Epidermal melanocyte (primary cell): ENCODE measurements around the gene RBM34.

Experiments used
- DNase-seq: peaks from one replicate; pipeline ENCODE4 v3.0.0; 2011; ENCODE audit warnings: low spot score; ENCODE audit not compliant: insufficient read length

RBM34 gene

GRCh38 chr1:235156265-235156664 lies 4.8 kb downstream of the RBM34 start:
- no peak for DNase-seq

DNA sequence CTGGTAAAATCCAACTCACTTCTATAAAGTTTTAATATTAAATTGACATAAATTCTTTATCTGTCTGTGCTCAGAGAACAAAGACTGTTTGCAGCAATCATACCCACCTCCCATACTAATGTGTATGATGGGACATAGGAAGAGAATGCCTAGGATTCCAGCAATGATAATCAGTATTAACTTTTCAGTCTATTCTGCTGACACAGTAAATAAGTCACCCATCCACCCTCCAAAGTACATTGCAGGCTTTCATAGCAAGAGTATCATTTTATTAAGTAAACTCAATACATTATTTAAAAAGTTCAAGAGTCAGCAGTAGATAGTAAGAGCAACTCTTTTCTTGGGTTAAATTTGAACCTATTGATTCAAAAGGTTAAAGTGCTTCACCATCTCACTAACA lies 8.8 kb downstream of the RBM34 start:
- no peak for DNase-seq

GRCh38 chr1:235151033-235151432 lies 10.0 kb downstream of the RBM34 start:
- no peak for DNase-seq

DNA sequence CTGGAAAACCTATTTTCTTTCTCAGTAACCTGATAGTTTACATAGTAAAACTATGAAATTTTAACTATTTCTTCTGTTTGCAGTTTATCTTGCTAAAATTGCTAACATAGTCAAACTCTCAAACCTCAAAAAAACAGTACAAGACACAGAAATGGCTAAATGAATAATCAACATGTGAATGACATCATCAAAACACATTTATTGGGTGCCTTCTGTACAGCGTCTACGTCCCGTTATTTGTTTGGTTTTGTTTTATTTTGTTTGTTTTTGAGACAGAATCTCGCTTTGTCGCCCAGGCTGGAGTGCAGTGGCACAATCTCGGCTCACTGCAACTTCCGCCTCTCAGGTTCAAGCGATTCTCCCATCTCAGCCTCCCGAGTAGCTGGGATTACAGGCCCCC lies 11.2 kb downstream of the RBM34 start:
- no peak for DNase-seq

DNA sequence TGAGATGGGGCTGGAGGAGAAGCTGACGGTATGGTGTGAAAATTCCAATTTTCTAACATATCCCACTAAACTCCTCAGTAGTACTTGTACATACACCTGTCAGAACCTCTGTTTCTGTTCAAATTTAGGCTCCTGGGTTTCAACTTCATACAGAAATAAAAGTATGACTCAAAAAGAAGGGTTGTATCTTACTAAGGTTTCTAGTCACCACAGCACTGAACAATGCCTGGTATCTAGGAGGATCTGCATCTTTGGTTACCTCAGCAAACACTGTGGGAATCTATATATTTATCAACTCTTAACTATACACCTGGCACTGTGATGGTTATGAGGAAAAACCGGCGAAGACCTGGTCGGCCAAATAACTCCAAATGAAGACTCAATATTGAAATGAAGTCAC lies 13.8 kb downstream of the RBM34 start:
- no peak for DNase-seq

GRCh38 chr1:235145639-235146038 lies 15.4 kb downstream of the RBM34 start:
- DNase-seq, result no peak

DNA sequence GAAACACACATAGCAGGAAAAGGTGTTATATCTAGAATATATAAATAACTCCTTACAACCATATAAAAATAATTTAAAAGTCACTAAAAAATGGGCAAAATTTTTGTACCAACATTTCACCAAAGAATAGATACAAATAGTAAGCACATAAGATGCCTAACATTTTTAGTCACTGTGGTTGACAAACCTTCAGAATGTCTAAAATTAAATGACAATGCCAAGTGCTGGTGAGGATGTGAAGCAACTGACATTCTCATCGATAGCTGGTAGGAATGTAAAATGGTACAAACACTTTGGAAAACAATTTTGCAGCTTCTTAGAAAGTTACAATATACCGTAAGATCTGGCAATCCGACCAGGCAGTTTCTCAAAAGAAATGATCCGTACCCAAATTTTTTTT lies 18.1 kb downstream of the RBM34 start:
- no peak for DNase-seq

- no peak for DNase-seq
Measured at GRCh38 chr1:235139315-235139714, 21.7 kb downstream of the RBM34 start.

DNA sequence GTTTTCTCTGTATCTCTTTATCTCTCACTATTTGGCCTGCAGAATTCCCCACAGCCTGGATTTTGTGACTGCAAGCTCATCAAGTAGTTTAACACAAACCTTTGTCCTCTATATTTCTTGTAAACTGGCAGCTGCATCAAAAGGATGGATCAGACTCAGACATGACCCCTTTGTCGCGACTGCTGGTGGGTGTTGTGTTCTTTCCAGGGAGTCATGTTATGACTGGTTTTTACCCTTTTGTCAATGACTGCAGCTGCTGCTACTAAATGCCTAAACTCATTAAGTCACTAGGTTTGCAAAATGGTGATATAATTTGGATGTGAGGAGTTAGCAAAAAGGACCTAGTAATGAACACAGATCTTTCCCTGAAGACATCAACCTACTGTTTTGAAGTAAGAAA lies 22.2 kb downstream of the RBM34 start:
- DNase-seq, result no peak

GRCh38 chr1:235136111-235136510 lies 24.9 kb downstream of the RBM34 start:
- no peak for DNase-seq

GRCh38 chr1:235134171-235134570 lies 26.9 kb downstream of the RBM34 start:
- no peak for DNase-seq

DNA sequence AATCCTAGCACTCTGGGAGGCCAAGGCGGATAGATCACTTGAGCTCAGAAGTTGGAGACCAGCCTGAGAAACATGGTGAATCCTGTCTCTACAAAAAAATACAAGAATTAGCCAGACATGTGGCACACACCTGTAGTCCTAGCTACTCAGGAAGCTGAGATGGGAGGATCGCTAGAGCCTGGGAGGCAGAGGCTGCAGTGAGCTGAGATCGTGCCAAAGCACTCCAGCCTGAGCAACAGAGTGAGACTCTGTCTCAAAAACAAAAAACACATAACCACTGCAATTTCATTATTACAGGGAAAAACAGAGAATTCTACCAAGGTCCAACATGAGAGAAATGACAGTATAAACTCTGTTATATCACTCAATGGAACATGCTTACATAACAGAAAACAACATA lies 28.0 kb downstream of the RBM34 start:
- no peak for DNase-seq

- no peak for DNase-seq
Measured at GRCh38 chr1:235131961-235132360, 29.1 kb downstream of the RBM34 start.

GRCh38 chr1:235130766-235131270 lies 30.2 kb downstream of the RBM34 start:
- DNase-seq, result no peak

- no peak for DNase-seq
Measured at GRCh38 chr1:235129774-235130570, 31.1 kb downstream of the RBM34 start.

DNA sequence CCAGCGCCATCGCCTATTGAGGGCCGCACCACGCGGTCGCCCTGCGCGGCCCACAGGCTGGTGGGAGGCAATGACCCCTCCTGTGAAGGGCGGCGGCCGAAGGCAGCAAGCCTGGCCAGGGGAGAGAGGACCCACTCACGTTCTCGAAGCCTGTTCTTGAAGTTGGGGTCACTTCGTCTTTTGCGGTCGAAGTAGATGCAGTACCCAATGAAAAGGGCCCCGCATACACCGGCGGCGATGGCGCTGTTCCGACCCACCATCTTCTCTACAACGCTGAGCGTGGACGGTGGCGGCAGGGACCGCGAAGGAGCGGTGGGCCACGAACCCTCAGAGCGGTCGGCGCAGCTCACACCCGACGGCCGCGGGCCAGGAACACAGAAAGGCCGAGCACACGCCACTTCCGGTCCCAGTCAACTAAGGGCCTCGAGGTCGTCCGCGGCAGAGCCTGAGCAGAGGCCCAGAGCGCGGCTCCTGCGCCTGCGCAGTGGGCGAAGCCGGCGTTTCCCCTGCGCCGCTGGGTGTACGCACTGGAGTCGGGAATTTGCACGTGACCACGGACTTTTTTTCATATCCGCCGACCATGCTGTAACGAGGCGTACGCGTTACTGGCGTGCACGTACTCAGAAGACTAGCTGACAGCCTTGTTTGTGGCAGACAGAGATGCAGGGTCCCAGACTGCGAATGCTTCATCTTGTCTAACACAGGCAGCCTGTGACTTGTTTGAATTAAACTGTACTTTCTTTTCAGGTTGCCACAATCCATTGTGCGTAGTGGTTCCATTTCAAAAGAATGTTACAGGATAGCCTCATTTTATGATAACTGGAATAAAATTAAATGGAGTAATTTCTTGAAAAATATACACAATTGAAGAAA lies 32.4 kb downstream of the RBM34 start, which contains the start of gene TOMM20:
Gene TOMM20 (minus strand): TSS at position 382 of the 873 bp plus-strand sequence. CDS start 122 bp downstream, at position 260.
- DNase-seq, result peak; percentile 92

GRCh38 chr1:235127732-235128455 lies 33.2 kb downstream of the RBM34 start:
- DNase-seq, result no peak

- no peak for DNase-seq
Measured at GRCh38 chr1:235127203-235127602, 33.8 kb downstream of the RBM34 start.

- DNase-seq, result no peak
Measured at GRCh38 chr1:235124665-235125064, 36.4 kb downstream of the RBM34 start.

- DNase-seq, result no peak
Measured at GRCh38 chr1:235124111-235124510, 36.9 kb downstream of the RBM34 start.

- DNase-seq, result no peak
Measured at GRCh38 chr1:235122348-235122747, 38.7 kb downstream of the RBM34 start.
